Measurements from ENCODE around the gene HOXD13. TPM values are rescaled to one million over a fixed set of nuclear protein-coding genes. Genes with fewer than 3 reads are reported as not detected.
A peak's percentile ranks its signal among the peaks of the same experiment; 100 is the strongest.

HOXD13 gene
- total and polyA plus RNA-seq, 2 of the 13 experiments (the other 11 are each of a cell fraction or from before 2014, with no cell fraction given) = not detected

GRCh38 chr2:176140513-176141317, 48.2 kb downstream of the HOXD13 start (continued):
- peak; percentile 81; the same call in 1 of the 2 replicates for TF ChIP-seq KLF13 (CRISPR knock-in tag; IDR thresholded peaks at IDR 0.05)
- TF ChIP-seq, protein P1, sequence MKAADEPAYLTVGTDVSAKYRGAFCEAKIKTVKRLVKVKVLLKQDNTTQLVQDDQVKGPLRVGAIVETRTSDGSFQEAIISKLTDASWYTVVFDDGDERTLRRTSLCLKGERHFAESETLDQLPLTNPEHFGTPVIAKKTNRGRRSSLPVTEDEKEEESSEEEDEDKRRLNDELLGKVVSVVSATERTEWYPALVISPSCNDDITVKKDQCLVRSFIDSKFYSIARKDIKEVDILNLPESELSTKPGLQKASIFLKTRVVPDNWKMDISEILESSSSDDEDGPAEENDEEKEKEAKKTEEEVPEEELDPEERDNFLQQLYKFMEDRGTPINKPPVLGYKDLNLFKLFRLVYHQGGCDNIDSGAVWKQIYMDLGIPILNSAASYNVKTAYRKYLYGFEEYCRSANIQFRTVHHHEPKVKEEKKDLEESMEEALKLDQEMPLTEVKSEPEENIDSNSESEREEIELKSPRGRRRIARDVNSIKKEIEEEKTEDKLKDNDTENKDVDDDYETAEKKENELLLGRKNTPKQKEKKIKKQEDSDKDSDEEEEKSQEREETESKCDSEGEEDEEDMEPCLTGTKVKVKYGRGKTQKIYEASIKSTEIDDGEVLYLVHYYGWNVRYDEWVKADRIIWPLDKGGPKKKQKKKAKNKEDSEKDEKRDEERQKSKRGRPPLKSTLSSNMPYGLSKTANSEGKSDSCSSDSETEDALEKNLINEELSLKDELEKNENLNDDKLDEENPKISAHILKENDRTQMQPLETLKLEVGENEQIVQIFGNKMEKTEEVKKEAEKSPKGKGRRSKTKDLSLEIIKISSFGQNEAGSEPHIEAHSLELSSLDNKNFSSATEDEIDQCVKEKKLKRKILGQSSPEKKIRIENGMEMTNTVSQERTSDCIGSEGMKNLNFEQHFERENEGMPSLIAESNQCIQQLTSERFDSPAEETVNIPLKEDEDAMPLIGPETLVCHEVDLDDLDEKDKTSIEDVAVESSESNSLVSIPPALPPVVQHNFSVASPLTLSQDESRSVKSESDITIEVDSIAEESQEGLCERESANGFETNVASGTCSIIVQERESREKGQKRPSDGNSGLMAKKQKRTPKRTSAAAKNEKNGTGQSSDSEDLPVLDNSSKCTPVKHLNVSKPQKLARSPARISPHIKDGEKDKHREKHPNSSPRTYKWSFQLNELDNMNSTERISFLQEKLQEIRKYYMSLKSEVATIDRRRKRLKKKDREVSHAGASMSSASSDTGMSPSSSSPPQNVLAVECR (CRISPR knock-in tag; IDR thresholded peaks at IDR 0.05; ENCODE audit: borderline replicate concordance) = peak; percentile 35; the same call in 1 of the 2 replicates
- TF ChIP-seq FOSL2 (CRISPR knock-in tag; IDR thresholded peaks at IDR 0.05) = peak; percentile 49
- TF ChIP-seq RXRA (CRISPR knock-in tag; IDR thresholded peaks at IDR 0.05) = peak; percentile 73
- no peak for TF ChIP-seq ATF7 (IDR thresholded peaks at IDR 0.05)
- TF ChIP-seq ATF7 (CRISPR knock-in tag; IDR thresholded peaks at IDR 0.05) = no peak
- TF ChIP-seq XRCC5 (optimal IDR thresholded peaks at IDR 0.05; ENCODE audit: low read length) = peak; percentile 79
- peak; percentile 75 for TF ChIP-seq ELF1 (CRISPR knock-in tag; IDR thresholded peaks at IDR 0.05)
- peak; percentile 85; the same call in 1 of the 2 replicates for TF ChIP-seq ZNF747 (CRISPR knock-in tag; IDR thresholded peaks at IDR 0.05; ENCODE audit: borderline replicate concordance)
- no peak; the same call in 1 of the 2 replicates for TF ChIP-seq ZNF605 (CRISPR knock-in tag; IDR thresholded peaks at IDR 0.05)
- TF ChIP-seq RAD21 (CRISPR knock-in tag; IDR thresholded peaks at IDR 0.05) = peak; percentile 100
- 0 out of 2 replicates have a peak, but pooled peaks have one; percentile 55 for TF ChIP-seq ZFY (CRISPR knock-in tag; IDR thresholded peaks at IDR 0.05)
- TF ChIP-seq ZNF329 (CRISPR knock-in tag; IDR thresholded peaks at IDR 0.05; ENCODE audit: low read depth) = peak; percentile 62; the same call in 1 of the 2 replicates
- peak; percentile 53; the same call in 1 of the 2 replicates for TF ChIP-seq MXD4 (CRISPR knock-in tag; IDR thresholded peaks at IDR 0.05)
- no peak for TF ChIP-seq CHD4 (IDR thresholded peaks at IDR 0.05; ENCODE audit: borderline replicate concordance, low read length)
- 0 out of 2 replicates have a peak, but pooled peaks have one; percentile 58 for TF ChIP-seq CENPT (CRISPR knock-in tag; IDR thresholded peaks at IDR 0.05; ENCODE audit: low read depth)
- TF ChIP-seq, protein P2, sequence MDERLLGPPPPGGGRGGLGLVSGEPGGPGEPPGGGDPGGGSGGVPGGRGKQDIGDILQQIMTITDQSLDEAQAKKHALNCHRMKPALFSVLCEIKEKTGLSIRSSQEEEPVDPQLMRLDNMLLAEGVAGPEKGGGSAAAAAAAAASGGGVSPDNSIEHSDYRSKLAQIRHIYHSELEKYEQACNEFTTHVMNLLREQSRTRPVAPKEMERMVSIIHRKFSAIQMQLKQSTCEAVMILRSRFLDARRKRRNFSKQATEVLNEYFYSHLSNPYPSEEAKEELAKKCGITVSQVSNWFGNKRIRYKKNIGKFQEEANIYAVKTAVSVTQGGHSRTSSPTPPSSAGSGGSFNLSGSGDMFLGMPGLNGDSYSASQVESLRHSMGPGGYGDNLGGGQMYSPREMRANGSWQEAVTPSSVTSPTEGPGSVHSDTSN (CRISPR knock-in tag; IDR thresholded peaks at IDR 0.05) = no peak
- TF ChIP-seq POLR2AphosphoS5 (IDR thresholded peaks at IDR 0.05; ENCODE audit: low read depth, low read length) = no peak
- TF ChIP-seq, protein P3, sequence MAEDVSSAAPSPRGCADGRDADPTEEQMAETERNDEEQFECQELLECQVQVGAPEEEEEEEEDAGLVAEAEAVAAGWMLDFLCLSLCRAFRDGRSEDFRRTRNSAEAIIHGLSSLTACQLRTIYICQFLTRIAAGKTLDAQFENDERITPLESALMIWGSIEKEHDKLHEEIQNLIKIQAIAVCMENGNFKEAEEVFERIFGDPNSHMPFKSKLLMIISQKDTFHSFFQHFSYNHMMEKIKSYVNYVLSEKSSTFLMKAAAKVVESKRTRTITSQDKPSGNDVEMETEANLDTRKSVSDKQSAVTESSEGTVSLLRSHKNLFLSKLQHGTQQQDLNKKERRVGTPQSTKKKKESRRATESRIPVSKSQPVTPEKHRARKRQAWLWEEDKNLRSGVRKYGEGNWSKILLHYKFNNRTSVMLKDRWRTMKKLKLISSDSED (CRISPR knock-in tag; IDR thresholded peaks at IDR 0.05) = peak; percentile 37; the same call in 1 of the 2 replicates
- peak; percentile 88 for TF ChIP-seq TBX2 (CRISPR knock-in tag; IDR thresholded peaks at IDR 0.05; ENCODE audit: borderline replicate concordance)
- TF ChIP-seq CBX1 (IDR thresholded peaks at IDR 0.05; ENCODE audit: low read depth) = peak; percentile 67
- TF ChIP-seq HCFC1 (IDR thresholded peaks at IDR 0.05; ENCODE audit: low read depth, low read length) = peak; percentile 17; the same call in 1 of the 2 replicates
- TF ChIP-seq ZNF296 (CRISPR knock-in tag; conservative IDR thresholded peaks at IDR 0.05) = 0 out of 2 replicates have a peak, but pooled peaks have one; percentile 13

Measured in HepG2 (cell line).